ENCODE measurements around the gene DLG2.
"Not testable (repeated sequence)": the region's sequence is repeated elsewhere in the genome, so short reads cannot be mapped to it uniquely, and the experiment has no call there.

DLG2 gene

GRCh38 chr11:85118151-85118550 lies 509.0 kb downstream of the DLG2 start:
- in situ Hi-C loops (cut with MboI; ENCODE audit: low sequenced_read_pairs, unreplicated experiment) = no loop called here
- no peak for TF ChIP-seq CTCF (IDR thresholded peaks at IDR 0.05; ENCODE audit: borderline replicate concordance, control extremely low read depth, extremely low read depth, insufficient read depth, missing control alignments)
- DNase-seq (ENCODE audit: low spot score) = no peak

- TF ChIP-seq CTCF (IDR thresholded peaks at IDR 0.05; ENCODE audit: borderline replicate concordance, control extremely low read depth, extremely low read depth, insufficient read depth, missing control alignments) = no peak
- in situ Hi-C loops (cut with MboI; ENCODE audit: low sequenced_read_pairs, unreplicated experiment) = no loop called here
Observed at GRCh38 chr11:85115798-85116197, 511.3 kb downstream of the DLG2 start.

GRCh38 chr11:85114786-85115185 lies 512.4 kb downstream of the DLG2 start:
- DNase-seq (ENCODE audit: low spot score) = no peak
- in situ Hi-C loops (cut with MboI; ENCODE audit: low sequenced_read_pairs, unreplicated experiment) = no loop called here
- TF ChIP-seq CTCF (IDR thresholded peaks at IDR 0.05; ENCODE audit: borderline replicate concordance, control extremely low read depth, extremely low read depth, insufficient read depth, missing control alignments) = no peak

More at GRCh38 chr11:85115798-85116197, 511.3 kb downstream of the DLG2 start:
- no peak for DNase-seq (ENCODE audit: low spot score)

GRCh38 chr11:85110246-85110645 lies 516.9 kb downstream of the DLG2 start:
- DNase-seq (ENCODE audit: low spot score); in situ Hi-C loops (cut with MboI; ENCODE audit: low sequenced_read_pairs, unreplicated experiment): not testable (repeated sequence)

GRCh38 chr11:85109141-85109540 lies 518.0 kb downstream of the DLG2 start:
- in situ Hi-C loops (cut with MboI; ENCODE audit: low sequenced_read_pairs, unreplicated experiment) = no loop called here
- no peak for DNase-seq (ENCODE audit: low spot score)
- TF ChIP-seq CTCF (IDR thresholded peaks at IDR 0.05; ENCODE audit: borderline replicate concordance, control extremely low read depth, extremely low read depth, insufficient read depth, missing control alignments) = no peak

- TF ChIP-seq CTCF (IDR thresholded peaks at IDR 0.05; ENCODE audit: borderline replicate concordance, control extremely low read depth, extremely low read depth, insufficient read depth, missing control alignments) = no peak
- in situ Hi-C loops (cut with MboI; ENCODE audit: low sequenced_read_pairs, unreplicated experiment) = no loop called here
- DNase-seq (ENCODE audit: low spot score) = no peak
Observed at GRCh38 chr11:85105868-85106267, 521.3 kb downstream of the DLG2 start.

- DNase-seq (ENCODE audit: low spot score) = no peak
- in situ Hi-C loops (cut with MboI; ENCODE audit: low sequenced_read_pairs, unreplicated experiment) = no loop called here
- no peak for TF ChIP-seq CTCF (IDR thresholded peaks at IDR 0.05; ENCODE audit: borderline replicate concordance, control extremely low read depth, extremely low read depth, insufficient read depth, missing control alignments)
Observed at GRCh38 chr11:85099522-85099921, 527.6 kb downstream of the DLG2 start.
